ENCODE results near the gene SUPT3H.
"Not testable (repeated sequence)": the region's sequence is repeated elsewhere in the genome, so short reads cannot be mapped to it uniquely, and the experiment has no call there.

SUPT3H gene

DNA sequence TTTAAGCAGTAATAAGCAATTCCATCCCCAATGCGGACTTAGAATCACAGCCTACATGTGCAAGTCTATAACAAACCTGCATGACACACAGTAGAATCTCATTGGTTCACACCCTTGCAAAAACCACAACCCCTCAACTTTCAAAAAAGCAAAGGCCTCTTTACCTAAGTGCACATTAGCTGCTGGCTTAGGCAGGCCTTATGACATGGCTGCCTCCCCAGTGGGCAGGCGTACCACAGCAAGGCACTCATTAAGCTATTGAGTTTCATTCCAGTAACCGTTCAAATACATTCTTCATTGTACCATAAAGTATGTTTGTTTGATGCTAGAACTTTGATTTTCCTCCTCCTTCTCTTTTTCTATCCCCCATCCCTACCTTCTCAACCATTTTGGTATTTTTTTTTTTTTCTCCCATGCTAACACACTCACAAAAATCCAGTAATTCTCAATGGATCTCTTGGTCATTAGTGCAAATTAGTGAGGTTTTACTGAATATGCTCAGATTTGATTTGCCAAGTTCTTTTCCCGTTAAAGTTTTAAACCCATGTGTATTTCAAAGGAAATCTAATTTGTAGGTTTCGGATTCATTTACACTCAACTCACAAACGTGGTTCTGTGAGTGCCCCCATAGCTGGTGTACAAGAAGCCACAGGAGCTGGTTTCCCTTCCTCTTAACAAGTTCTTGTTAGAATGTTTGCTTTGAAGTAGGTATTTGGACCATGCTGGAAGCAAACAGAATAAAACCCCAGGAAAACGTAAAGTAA, 510.0 kb downstream of the SUPT3H start:
- no peak for DNase-seq

DNA sequence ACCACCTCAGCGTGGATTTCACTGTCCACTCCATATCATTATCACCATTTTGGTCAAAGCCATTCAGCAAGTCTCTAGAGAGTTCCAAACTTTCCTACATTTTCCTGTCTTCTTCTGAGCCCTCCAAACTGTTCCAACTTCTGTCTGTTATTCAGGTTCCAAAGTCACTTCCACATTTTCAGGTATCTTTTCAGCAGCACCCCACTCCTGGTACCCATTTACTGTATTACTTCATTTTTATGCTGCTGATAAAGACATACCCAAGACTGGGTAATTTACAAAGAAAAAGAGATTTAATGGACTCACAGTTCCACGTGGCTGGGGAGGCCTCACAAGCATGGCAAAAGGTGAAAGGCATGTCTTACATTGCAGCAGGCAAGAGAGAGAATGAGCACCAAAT, 512.5 kb downstream of the SUPT3H start:
- not testable (repeated sequence) for DNase-seq

DNA sequence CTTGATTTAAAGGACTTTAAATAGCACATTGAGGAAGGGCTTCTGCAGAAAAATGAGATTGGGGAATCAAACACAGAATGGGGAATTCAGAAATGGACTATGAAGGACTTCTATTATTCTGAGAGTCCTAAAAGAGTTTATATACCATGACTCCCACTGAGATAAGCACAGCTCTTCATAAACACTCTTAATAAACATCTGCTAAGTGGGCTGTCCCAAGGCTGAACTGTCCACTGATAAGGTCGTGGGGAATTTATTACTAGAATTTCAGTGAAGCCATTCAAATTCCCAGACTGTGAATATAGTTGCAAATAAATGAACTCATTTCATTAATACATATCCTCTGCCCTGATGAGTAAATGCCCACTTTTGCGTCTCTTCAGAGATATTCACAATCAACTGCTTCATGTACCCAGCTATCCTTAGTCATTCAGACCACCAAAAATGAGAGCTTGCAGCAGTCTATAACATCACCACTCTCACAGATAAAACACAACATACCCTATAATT, 517.8 kb downstream of the SUPT3H start:
- DNase-seq, result no peak

DNA sequence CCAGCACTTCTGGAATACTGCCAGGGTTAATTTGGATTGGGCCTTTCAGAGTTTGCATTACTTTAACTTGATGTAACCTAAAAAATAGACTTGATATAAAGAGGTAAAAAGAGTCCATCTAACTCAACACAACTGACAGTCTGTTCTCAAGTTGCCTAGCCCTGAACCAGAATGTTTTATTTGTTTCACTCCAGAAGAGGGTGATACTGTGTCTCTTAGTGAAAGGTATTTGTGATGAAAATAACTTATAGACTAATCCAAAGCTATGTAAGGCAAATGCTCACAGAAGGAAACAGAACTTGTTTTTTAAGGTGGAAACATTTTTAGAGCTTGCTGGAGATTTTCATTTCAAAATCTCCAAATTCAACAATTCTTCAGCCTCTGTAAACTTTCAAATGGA, 518.7 kb downstream of the SUPT3H start:
- no peak for DNase-seq

DNA sequence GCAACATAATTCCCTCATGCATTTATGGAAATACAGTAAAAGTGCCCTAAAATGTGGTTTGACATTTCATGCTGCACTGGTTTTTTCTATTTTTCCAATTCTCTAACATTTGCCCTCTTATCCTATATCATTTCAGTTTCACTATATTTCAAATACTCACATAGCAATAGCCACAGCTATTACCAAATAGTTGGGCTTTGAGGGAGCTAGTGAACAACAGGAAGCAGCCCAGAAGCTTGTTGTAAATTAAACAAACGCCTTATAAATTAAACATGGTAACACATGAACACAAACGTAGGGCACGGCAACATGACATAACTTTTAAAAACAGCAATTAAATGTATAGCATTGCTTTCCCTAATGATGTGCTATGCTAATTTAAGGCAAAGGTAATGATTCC, 521.3 kb downstream of the SUPT3H start:
- no peak for DNase-seq

DNA sequence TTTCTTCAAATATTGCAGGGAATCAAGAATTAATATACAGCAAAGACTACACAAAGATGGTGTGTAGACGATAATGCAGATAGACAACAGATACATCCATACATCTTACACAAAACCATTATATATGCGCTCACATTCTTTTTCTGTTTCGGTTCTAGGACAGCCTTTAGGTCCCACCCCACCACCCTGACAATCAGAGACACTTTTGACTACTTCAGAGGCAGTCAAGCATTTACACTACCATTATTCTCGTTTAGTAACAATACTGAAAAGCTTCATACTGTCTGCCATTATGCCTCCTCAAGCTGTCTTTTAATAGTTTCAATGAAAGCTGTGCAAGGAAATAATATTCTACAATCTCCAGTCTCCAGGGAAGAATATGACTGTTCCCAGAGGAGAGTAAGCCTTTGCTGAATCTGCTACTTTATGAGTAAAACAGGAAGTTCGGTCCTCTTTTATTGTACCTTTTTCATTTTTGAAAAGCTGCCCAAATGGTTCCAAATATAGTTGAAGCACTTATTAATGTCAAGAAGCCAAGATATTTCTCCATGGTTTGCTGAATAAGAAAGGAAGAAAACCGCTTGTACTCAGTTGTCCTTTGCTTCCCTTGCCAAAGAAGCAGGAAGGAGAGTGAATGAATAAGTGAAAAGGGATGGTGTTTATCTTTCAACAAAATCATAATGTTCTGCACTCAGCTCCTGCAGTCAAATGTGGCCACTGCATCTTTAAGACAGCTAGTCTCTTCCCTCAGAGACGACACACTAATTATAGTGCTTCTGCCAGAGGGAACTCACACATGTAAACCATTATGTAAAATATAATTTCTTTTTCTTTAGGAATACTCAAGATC, 521.9 kb downstream of the SUPT3H start:
- DNase-seq, result no peak

DNA sequence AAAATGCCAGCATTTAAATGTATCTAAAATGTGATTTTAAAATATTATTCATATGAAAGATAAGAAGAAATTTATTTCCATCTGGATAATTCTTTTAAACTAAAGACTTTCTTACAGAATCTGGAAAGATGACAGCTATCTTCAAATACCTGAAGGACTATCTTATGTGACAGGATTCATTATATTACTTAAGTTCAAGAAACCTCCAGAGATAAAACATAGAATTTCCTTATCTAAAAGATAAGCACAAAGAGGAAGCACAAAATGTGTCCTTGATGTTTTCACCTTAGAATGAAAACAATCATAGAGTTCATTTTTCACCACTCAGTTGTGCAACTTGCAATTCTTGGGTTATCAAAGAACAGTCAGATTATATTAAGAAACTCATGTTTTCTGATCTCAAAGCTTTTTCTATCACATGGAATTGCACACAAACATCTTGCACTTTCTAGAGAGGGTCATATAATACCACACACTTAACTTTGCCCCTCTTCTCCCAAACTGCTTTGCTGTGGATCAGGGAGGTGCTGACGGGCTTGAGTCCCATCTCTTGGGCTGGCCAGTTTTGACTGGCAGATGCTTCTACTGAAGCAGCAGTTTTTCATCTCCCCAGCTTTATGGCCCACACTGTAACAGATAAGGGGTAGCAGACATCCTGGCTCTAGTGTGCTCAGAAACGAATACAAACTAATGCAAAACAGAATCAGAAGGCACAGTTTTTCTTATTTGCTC, 522.9 kb downstream of the SUPT3H start:
- no peak for DNase-seq

DNA sequence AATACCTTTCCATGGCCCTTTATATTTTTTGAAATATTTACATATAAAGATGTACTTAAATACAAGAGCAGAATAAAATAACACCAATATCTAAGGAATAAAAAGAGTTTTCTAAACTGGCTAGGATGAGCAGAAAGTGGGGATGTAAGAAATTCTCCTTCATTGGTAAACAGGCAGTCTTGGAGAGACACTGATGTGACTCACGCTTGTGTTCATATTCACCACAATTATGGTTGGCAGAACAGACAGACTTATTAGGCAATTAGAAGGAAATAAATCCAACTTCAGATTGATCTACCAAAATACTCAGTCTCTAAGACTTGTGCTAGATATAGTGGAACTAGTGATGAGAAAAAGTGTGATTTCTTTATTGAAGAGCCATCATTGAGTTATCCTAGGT, 526.6 kb downstream of the SUPT3H start:
- no peak for DNase-seq

DNA sequence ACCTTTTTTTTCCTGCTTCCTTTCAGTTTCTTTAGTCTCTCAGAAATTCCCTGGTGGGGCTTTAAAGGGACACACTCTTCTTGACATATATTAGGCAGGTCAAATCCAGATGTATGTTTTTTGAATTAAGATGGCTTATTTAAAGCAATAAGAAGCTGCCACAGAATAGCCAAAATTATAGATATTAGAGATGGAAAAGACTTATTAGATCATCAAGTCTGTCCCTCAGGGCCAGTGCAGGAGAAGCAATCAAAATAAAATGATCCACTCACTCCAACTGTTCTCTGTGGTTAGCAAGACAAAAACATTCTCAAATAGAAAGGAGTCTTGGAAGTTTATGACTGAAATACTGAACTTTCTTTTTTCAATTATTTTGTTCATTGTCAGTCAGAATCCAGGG, 527.4 kb downstream of the SUPT3H start:
- no peak for DNase-seq

DNA sequence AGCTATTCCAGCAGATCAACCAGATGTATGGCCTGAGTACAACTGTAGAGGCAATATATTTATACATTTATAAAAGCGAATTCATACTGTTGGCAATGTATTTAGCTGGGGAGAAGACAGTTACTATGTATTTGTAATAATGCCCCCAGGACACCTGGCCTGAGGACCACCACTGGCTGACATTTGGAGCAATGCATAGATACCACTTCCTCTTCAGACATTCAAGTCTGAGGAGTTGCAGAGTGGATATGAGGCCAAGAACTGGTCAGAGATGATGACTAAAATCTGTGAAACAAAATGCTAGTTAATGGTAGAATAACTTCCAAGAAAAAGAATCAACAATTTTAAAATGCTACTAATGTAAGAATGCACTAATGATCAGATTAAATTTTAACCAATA, 527.9 kb downstream of the SUPT3H start:
- DNase-seq, result no peak

DNA sequence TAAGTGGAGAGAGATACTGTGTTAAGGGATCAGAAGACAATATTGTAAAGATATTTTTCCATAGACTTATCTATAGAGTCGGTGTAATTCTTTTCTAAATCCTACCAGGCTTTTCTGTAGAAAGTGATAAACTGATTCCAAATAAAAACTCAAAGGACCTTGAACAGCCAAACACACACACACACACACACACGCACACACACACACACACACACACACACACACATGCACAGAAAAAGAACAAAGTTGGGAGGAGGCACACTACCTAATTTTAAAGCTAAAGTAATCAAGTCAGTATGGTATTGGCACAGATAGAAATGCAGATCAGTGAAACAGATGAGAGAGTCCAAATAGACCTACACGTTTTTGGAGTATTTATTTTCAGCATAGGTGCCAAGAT, 534.0 kb downstream of the SUPT3H start:
- no peak for DNase-seq

DNA sequence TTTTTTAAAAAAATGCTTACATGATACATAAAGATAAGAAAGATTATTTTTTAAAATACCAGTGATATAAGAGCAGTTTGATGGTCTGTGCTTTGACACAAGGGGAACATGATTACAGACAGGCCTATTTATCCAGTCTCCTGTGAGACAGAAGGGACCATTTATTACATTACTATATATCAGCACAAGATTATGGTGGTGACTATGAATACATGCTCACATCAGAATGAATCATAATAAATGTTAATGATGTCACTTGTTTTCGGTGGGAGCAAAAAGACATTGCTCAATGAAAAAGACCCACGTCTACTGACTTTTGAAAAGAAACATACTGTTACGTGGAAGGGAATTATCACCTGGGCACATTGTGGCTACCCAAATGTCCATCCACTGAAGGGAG, 535.1 kb downstream of the SUPT3H start:
- no peak for DNase-seq

DNA sequence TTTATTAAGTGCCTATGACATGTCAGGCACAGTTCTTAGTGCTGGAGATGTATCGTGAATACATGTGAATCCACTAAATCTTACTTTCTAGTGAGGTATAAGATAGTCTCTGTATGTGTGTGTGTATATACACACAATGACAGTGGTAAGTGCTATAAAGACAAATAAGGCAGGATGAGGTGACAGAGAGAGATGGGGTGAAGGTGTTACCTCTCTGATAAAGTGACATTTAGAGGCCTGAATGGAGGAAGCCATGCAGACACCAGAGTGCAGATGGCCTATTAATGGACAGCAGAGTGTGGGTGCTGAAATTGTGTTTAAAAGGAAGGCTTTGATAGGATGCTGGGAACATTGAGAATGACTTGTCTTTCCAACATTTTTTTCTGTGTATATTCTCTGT, 535.9 kb downstream of the SUPT3H start:
- no peak for DNase-seq

DNA sequence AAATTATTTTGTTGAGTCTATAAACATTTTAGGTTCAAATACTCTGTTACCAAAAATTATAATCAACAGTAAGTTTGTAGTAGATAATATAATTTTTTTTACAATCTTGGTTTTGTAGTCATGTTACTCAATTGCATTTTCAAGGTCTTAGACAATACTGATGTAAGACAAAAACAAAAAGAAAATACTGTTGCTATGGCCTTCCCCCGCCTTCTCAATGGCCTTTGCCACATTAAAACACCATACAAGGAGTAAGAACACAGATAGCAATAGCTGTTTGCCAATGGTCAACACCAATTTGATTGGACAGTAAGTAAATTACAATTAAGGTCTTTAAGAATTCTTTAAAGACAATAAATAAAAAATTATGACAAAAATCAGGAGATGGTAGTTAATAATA, 540.0 kb downstream of the SUPT3H start:
- DNase-seq, result no peak

DNA sequence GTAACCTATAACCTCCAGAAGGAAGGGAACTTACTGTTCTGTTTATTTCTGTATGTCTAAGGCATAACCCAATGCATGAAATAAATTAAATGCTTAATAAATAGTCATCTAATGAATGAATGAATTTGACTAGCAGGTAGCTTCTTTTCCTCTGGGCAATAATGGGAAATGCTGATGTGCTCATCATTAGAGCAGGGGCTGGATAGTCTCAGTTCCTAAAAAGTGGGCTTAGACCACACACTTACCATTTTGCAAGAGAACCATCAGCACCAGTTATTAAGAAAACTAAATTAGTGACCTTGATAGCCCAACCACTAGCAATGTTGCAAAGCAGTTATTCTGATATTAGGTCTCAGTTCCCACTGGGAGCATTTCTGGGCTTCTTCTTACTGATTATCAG, 540.5 kb downstream of the SUPT3H start:
- no peak for DNase-seq

DNA sequence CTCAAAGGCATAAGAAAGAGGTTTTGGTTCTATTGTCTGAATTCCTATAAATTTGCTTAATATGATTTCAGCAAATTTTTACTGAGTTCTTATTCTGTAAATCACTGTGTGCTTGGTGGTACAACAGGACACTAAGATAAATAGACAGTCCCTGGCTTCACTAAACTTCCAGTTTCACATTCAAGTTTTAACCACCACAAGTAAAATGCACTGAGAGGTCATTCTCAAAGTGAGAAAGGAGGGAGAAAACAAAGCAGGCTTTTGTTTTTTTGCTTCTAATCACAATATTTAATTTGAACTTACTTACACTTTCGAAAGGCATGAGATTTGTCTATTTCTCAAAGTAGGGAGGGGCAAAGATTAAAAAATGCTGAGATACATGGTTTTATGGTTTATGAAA, 544.5 kb downstream of the SUPT3H start:
- no peak for DNase-seq

DNA sequence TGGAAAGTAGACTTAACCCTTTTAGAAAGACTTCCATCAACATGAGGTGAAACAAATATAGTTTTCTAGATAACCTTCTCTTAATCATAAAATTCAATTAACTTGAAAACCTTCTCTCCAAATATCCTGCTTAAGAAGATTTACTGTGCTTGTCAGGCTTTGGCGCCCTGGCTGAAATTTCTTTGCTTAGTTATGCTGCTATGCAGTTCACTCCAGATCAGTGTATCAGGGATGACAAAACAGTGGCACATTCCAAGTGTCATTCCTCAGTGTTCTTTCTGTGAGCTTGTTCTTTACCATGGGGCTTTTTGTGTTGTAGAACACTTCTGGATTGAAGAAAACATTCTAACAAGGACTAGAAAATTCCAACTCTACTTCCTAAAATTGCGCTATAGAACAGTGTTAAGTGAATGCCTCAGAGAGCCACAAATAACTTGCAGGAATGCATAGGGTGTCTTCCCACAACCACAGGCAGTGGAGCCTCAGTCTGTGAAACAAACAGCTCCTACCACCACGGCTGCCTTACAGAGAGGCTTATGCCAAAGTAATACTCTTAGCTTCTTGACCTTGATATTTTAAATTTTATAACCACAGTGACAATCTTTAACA, 546.6 kb downstream of the SUPT3H start:
- DNase-seq, result no peak

DNA sequence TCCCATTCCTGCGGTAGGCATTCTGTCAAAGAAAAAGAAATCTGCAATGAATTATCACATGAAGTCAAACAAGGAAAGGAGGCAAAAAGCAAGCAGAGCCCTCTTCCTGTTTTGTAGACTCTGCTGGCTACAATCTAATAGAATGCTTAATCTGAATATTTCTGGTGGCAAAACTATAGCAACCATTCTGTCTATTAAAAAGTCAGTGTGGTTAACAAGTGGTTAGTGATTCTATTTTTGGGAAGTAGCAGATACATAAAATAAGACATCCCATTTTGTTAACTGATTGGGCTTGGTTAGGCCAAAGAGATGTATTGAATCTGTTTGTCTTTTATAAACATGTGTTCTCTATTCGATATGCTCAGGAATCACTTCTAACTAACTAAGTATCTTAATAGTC, 547.9 kb downstream of the SUPT3H start:
- DNase-seq, result no peak

DNA sequence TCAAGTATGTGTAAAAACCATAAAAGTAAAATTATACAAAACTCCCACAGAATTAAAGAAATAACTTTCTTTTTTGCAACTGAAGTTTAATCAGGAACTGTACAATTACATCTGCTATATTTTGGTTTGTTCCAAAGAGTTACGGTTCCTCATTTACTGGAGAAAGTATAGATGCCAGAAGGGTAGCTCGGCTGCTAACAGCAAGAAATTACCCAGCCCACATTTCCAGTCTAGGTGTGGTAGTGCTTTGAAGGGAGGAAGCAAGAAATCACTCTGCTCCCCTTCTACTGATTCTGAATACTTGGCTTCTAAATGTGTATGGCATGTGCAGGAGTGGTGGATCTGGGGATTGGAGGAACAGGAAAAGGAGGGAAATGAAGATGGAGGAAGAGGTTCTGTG, 549.0 kb downstream of the SUPT3H start:
- no peak for DNase-seq

DNA sequence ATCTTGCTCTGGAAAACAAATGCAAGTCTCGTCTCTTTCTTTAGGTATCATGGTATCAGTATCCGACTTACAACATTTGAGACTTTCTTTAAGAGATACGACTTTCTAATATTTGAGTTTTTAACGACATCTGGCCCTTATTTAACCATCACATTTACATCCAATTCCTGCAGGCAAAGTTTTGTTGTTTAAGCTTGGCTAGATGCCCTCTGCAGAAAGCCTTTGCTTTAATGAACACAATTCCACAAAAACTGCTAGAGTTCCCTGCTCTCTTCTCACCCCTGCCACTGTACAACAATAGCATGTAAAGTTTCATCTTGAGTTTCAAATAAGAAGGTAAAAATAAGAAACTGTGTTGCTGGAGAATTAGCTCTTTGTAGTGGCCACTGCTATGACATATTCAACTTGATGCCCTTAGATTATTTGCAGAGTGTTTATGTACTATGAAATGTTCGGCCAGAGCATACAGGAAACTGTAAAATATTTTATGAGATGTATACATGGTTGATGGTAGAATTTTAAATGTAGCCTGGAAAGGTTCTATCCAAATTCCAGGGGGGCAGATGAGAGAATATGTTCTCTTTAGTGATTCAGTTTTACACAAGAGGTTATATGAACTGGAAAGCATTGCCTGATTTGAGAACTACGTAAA, 551.6 kb downstream of the SUPT3H start:
- DNase-seq, result no peak

DNA sequence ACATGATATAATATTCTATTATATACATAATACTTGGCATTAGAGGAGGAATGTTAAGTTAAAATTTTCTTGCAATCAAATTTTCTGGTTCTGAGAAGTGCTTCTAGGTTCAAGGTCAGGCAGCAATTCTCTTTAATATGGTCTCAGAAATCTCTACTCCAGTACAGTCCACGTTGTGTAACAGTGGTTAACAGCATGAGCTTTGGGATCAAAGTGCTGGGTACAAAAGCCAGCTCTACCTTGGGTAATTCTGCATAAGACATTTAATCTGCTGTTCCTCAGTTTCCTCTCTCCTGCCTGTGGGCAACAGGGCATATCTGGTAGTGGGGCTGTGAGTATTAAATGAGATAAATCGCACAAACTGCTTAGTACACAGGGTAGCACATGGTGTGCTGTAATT, 552.5 kb downstream of the SUPT3H start:
- DNase-seq, result no peak

DNA sequence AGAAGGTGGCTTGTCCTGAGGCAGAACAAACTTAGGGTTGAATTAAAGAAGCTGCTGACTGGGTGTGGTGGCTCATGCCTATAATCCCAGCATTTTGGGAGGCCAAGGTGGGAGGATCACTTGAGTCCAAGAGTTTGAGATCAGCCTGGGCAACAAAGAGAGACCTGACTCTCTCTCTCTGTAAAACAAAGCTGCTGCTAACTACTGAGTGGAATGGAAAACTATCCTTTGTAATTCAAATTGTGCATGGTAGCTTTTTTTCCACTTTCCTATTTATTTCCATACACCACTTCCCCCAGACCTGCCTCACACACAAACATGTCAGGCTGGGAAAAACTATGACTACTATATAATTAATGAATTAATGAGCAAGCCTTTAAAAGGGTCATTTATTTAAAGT, 553.2 kb downstream of the SUPT3H start:
- no peak for DNase-seq

DNA sequence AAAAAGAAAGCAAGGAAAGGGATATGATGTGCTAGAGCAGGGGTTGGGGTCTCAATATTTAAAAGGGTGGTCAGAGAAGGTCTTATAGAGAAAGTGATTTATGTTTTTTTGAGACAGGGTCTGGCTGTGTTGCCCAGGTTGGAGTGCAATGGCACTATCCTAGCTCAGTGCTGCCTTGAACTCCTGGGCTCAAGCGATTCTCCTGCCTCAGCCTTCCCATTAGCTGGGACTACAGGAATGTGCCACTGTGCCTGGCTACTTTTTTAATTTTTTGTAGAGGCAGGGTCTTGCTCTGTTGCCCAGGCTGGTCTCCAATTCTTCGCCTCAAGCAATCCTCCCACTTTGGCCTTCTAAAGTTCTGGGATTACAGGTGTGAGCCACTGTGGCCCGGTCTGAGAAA, 557.0 kb downstream of the SUPT3H start:
- DNase-seq, result no peak
